HG02642 (cell line): ENCODE measurements around the gene ESYT1.

Experiments used
- ATAC-seq: cut with Tn5 transposase; IDR thresholded peaks from one replicate; pipeline ENCODE4 v1.9.1; 2021; ENCODE audit warnings: mild to moderate bottlenecking; ENCODE audit not compliant: unreplicated experiment, poor library complexity

ESYT1 gene

GRCh38 chr12:56127485-56127887 lies 581 bp upstream of the ESYT1 start:
- ATAC-seq = no peak

DNA sequence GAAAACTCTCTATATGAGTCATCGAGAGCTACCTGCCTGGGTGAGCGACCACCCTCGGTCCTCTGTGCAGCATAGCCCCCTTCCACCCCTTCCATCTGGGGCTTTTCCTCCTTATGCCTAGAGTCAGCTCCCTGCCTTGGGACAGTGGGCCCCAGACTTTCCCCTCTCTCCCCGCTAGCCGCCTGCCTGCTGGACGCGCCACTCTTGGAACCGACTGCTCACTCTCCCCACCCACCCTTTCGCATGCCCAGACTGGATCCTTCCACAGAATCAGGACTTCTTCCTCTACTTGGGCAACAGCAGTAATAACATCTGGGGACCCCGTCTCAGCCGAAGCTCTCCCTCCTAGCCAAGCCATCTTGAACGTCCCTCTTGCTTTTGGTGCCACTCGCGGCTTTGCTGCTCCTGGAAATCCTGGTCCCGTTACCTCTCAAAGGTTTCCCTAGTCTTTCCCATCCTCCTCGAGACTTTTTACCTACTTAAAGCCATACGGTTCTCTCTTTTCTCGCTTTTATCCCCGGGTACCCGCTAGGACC lies 671 bp downstream of the ESYT1 start:
- ATAC-seq = no peak

- peak; percentile 32 for ATAC-seq
Observed at GRCh38 chr12:56129206-56129941, 1.3 kb downstream of the ESYT1 start.

GRCh38 chr12:56129942-56130495 lies 2.0 kb downstream of the ESYT1 start:
- no peak for ATAC-seq

DNA sequence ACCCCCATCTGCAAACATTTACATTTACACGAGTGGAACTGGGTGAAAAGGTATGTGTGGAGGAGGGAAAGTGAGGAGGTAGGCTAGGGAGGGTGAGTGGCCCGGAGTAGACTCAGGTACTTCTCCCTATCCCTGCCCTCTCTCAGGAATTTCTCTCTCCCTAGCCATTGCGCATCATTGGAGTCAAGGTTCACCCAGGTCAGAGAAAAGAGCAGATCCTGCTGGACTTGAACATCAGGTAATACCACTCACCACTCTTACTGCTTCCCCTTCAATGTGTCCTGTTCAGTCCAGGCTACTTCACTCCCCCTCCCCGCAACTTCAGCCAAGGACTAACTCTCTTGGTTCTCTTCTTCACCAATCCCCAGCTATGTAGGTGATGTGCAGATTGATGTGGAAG lies 2.8 kb downstream of the ESYT1 start:
- no peak for ATAC-seq

GRCh38 chr12:56134897-56135296 lies 6.8 kb downstream of the ESYT1 start:
- no peak for ATAC-seq

- no peak for ATAC-seq
Observed at GRCh38 chr12:56137853-56138571, 9.9 kb downstream of the ESYT1 start.

DNA sequence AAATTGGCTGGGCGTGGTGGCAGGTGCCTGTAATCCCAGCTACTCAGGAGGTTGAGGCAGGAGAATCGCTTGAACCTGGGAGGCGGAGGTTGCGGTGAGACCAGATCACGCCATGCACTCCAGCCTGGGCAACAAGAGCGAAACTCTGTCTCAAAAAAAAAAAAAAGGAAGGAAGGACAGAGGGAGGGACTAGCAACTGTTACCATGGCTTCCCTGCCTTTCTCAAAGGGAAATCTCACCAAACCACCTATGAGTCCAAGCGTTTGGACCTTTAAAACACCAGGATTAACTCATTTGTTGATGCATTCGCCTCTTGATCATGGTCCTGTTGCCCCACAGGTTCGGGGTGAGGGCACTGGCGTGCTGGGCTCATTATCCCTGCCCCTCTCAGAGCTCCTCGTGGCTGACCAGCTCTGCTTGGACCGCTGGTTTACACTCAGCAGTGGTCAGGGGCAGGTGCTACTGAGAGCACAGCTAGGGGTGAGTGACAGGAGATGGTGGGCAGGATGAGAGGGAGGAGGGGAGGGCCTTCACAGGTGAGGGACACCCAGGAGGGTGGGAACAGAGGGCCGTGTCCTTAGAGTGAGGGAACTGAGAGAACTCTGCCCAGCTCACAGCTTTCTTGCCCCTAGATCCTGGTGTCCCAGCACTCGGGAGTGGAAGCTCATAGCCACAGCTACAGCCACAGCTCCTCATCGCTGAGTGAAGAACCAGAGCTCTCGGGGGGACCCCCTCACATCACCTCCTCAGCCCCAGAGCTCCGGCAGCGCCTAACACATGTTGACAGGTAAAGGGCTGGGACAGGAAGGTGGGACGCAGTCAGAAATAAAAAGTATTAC lies 14.1 kb downstream of the ESYT1 start:
- no peak for ATAC-seq

DNA sequence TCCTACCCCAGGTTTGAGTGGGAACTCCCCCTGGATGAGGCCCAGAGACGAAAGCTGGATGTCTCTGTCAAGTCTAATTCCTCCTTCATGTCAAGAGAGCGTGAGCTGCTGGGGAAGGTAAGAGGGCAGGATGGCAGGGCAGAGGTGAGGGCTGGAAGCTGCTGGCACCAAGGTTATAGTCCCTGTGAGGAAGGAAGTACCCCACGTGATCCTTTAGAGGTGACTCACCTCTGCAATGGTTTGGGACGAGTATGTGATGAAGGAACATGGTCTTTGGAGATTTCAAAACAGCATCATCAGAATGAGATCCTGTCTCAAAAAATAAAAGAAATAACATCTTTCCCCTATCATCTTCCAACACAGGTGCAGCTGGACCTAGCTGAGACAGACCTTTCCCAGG lies 15.2 kb downstream of the ESYT1 start:
- no peak for ATAC-seq

DNA sequence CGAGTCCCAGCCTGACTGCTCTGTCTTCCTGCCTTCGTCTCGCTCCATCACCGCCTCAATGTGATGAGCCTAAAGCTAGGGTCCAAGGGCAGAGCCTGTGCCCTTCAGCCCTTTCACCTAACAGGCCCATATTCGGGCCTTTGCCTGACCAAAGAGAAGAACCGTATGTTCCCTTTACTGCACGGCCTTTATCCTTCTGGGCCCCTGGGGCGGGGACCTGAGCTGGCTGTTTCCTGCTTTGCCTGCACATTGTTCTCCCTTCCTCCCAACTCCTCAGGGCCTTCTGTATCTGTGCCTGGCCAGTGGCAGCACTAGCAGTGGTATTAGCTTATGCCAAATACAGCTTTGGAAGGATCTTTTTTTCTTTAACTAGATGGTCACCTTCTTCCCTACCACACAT lies 15.8 kb downstream of the ESYT1 start:
- no peak for ATAC-seq

- ATAC-seq = no peak
Observed at GRCh38 chr12:56145217-56145616, 17.1 kb downstream of the ESYT1 start.

DNA sequence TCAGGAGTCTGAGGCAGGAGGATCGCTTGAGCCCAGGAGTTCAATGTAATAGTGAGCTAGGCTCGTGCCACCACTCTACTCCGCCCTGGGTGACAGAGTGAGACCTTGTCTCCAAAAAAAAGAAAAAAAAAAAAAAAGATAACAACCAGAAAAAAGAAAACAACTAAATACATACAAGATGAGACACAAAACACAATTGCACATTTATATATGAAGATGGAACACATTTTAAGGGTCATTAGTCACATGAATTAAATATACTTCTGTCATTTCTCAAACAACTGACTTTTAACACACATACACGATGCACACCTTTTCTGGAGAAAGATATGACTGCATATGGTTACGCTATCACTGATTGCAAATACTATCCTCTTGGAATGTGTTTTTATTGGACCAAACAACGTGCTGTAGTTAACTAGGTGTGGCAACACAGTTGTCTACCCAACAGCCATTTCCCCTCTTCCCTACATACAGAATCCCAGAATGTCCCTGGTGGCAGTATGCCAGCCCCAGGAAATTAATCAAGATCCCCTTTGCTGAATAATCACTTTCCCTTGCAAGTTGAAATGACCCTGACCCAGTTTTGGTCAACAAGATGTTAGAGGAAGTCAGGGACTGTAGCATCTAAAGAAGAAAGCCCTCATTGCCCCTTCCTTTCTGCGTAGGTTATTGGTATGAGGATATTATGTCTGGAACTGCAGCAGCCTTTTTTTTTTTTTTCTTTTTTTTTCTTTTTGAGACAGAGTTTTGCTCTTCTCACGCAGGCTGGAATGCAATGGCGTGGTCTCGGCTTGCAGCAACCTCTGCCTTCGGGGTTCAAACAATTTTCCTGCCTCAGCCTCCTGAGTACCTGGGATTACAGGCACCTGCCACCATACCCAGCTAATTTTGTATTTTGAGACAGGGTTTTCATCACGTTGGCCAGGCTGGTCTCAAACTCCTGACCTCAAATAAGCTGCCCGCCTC lies 18.7 kb downstream of the ESYT1 start:
- no peak for ATAC-seq

DNA sequence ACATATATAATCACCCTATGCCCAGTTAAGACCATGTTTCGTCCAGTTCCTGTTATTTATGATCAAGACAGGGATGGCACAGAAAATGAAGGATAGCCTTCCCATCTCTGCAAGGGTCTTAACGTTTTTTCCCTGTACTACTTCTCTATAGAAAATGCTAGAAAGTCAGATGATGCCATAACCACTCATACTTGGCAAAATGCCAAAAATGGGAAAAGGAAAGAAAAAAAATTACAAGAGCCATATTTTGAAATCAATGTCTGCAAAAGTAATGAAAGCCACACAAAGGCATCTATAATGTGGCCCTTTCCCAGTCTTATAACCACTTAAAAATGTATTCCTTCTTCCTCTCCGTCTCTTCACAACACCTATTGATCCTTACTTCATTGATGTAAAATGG lies 22.5 kb downstream of the ESYT1 start:
- no peak for ATAC-seq

DNA sequence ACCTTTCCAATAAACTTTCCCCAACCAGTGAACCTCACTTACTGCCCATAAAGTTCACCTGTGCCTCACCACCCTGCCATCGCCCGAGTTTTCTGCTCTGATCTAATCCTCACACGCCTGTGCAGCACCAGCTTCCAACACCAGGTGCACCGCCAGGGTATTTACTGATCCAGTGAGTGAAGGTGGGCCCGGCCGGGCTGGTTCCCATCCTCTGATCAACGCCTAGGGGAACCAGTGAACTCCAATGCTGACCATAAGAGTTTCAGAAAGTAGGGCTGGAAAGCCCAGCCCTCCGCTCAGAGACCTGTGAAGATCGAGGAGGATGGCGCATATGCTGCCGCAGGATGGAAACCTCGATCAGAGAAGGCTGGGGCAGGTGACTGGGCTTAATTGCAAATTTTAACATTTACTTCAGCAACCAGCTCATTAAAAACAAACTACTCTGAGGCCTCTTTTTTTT lies 23.6 kb downstream of the ESYT1 start:
- peak; percentile 44 for ATAC-seq

DNA sequence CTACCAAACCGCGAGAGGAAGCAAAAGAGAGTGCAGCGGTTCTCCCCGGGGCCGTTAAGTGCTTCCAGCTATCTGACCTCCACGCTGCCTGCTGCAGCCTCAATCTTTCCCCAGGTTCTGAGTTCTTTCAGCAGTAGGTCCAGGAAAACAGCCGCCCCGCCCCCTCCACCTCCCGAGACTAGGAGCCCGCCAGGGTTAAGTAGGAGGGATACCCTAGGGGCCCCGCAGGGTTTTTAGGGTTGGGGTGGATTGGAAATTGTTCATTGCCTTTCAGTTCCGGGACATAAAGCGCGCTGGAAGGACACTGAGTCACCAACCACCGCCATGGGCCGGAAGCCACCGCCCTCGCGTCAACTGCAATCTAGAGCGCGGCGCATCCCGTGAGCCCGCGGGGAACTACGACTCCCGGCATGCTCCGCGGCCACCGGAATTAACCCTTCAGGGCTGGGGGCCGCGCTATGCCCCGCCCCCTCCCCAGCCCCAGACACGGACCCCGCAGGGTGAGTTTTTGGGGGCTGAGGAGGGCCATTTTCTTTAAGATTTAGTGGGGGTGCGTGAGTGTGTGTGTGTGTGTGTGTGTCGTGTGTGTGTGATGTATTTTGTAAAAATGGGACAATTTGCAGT lies 24.2 kb downstream of the ESYT1 start, which contains the start of gene MYL6B:
Gene MYL6B (plus strand): TSS at position 456 of the 624 bp plus-strand sequence. CDS start 1,332 bp downstream, outside the sequence.
- ATAC-seq = peak; percentile 91

DNA sequence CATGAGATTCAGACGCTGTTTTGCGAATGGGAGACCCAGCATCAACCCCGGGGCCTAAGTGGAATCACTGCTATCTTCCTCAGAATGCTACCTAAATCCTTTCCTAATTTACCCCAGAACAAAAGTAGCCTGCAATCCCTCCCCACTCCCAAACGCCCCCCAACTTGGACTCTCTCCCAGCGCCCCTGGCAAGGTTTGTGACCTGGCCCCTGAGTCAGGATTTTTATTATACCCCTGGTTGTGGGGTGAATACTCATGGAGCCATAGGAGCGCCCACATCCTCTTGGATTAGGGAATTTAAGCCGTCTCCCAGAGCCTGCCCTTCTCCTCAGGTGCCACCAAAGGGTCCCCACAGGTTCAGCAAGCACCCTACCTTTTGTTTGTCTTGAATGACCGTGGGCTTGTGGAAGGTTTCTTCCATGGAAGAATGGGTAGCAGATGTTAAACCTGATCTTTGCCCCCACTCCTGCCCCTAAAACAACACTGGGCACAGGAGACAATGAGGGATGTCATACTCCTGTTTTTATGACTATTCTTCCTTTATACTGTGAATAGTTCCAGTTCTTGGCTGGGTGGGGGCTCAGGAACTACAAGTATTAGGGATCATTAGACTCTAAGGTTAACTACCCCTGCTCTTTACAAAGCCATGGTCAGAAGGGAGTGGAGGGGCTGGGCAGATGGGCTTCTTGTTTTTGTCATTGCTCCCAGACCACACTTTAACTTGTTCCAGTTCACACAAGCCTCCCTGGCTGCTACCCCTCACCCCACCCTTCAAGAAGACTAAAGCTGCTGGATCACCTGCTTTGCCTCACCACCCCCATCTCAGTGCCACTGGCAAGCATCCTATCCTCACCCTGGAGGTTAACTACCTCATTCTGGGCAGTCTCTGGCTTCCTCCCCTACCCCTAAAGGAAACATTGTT lies 24.9 kb downstream of the ESYT1 start:
- no peak for ATAC-seq

GRCh38 chr12:56153678-56154065 lies 25.6 kb downstream of the ESYT1 start:
- no peak for ATAC-seq
